ENCODE results near the gene RALGAPA2.
A peak's percentile ranks its signal among the peaks of the same experiment; 100 is the strongest.

The RALGAPA2 gene

GRCh38 chr20:20409331-20409730 lies 303.1 kb downstream of the RALGAPA2 start:
- no peaks in the 10 kb centered on the region for H3F3A ChIP-seq (ENCODE audit: insufficient read depth, low read length)
- no peaks in the 10 kb centered on the region for H3K9me2 ChIP-seq (ENCODE audit: low read depth, low read length)
- no peak overlapping the region for H3K4me2 ChIP-seq (ENCODE audit: low read length)
- no peaks in the 10 kb centered on the region for H3K4me1 ChIP-seq (ENCODE audit: insufficient read depth, low read length, severe bottlenecking)
- no peak overlapping the region for H2AFZ ChIP-seq (ENCODE audit: low read length)
- H3K9me3 ChIP-seq (ENCODE audit: low read length) = no peaks in the 10 kb centered on the region
- no peaks in the 10 kb centered on the region for H4K20me1 ChIP-seq (ENCODE audit: insufficient read depth, low read length)
- no peaks in the 10 kb centered on the region for H3K36me3 ChIP-seq (ENCODE audit: insufficient read depth, low read length)
- H3K79me2 ChIP-seq (ENCODE audit: insufficient read depth, low read length) = no peaks in the 10 kb centered on the region
- no peak for TF ChIP-seq CTCF (IDR thresholded peaks at IDR 0.05; ENCODE audit: low read length)
- TF ChIP-seq EZH2 (IDR thresholded peaks at IDR 0.05; ENCODE audit: borderline replicate concordance, low read length) = no peak
- H3K27me3 ChIP-seq (ENCODE audit: insufficient read depth, low read length) = no peaks in the 10 kb centered on the region
- no peak overlapping the region for H3K4me3 ChIP-seq (ENCODE audit: low read depth, low read length, poor library complexity, severe bottlenecking)
- H3K27ac ChIP-seq (ENCODE audit: low read depth, low read length, poor library complexity, severe bottlenecking) = no peak overlapping the region
- H3K9ac ChIP-seq (ENCODE audit: low read length) = no peak overlapping the region

- H3K79me2 ChIP-seq (ENCODE audit: insufficient read depth, low read length) = no peaks in the 10 kb centered on the region
- no peaks in the 10 kb centered on the region for H3K9me3 ChIP-seq (ENCODE audit: low read length)
- H3K27me3 ChIP-seq (ENCODE audit: insufficient read depth, low read length) = no peaks in the 10 kb centered on the region
- H3K9me2 ChIP-seq (ENCODE audit: low read depth, low read length) = no peaks in the 10 kb centered on the region
- no peak overlapping the region for H3K4me3 ChIP-seq (ENCODE audit: low read depth, low read length, poor library complexity, severe bottlenecking)
- H3K27ac ChIP-seq (ENCODE audit: low read depth, low read length, poor library complexity, severe bottlenecking) = no peak overlapping the region
- H3K36me3 ChIP-seq (ENCODE audit: insufficient read depth, low read length) = no peaks in the 10 kb centered on the region
- H2AFZ ChIP-seq (ENCODE audit: low read length) = no peak overlapping the region
- no peaks in the 10 kb centered on the region for H3K4me1 ChIP-seq (ENCODE audit: insufficient read depth, low read length, severe bottlenecking)
- H3K9ac ChIP-seq (ENCODE audit: low read length) = no peak overlapping the region
- peak; percentile 40 for TF ChIP-seq CTCF (IDR thresholded peaks at IDR 0.05; ENCODE audit: low read length)
- TF ChIP-seq EZH2 (IDR thresholded peaks at IDR 0.05; ENCODE audit: borderline replicate concordance, low read length) = no peak
- no peak overlapping the region for H3K4me2 ChIP-seq (ENCODE audit: low read length)
- no peaks in the 10 kb centered on the region for H3F3A ChIP-seq (ENCODE audit: insufficient read depth, low read length)
- H4K20me1 ChIP-seq (ENCODE audit: insufficient read depth, low read length) = no peaks in the 10 kb centered on the region
These were observed 304.3 kb downstream of the RALGAPA2 start for GRCh38 chr20:20407891-20408805.

- H3K27me3 ChIP-seq (ENCODE audit: insufficient read depth, low read length) = no peaks in the 10 kb centered on the region
- no peak overlapping the region for H3K4me2 ChIP-seq (ENCODE audit: low read length)
- no peaks in the 10 kb centered on the region for H3K4me1 ChIP-seq (ENCODE audit: insufficient read depth, low read length, severe bottlenecking)
- no peaks in the 10 kb centered on the region for H3K36me3 ChIP-seq (ENCODE audit: insufficient read depth, low read length)
- no peaks in the 10 kb centered on the region for H3F3A ChIP-seq (ENCODE audit: insufficient read depth, low read length)
- H3K27ac ChIP-seq (ENCODE audit: low read depth, low read length, poor library complexity, severe bottlenecking) = no peak overlapping the region
- H3K4me3 ChIP-seq (ENCODE audit: low read depth, low read length, poor library complexity, severe bottlenecking) = no peak overlapping the region
- TF ChIP-seq CTCF (IDR thresholded peaks at IDR 0.05; ENCODE audit: low read length) (no peak), EZH2 (IDR thresholded peaks at IDR 0.05; ENCODE audit: borderline replicate concordance, low read length) (no peak)
- no peak overlapping the region for H2AFZ ChIP-seq (ENCODE audit: low read length)
- H3K9me3 ChIP-seq (ENCODE audit: low read length) = no peaks in the 10 kb centered on the region
- H3K9ac ChIP-seq (ENCODE audit: low read length) = no peak overlapping the region
- H3K79me2 ChIP-seq (ENCODE audit: insufficient read depth, low read length) = no peaks in the 10 kb centered on the region
- no peaks in the 10 kb centered on the region for H3K9me2 ChIP-seq (ENCODE audit: low read depth, low read length)
- H4K20me1 ChIP-seq (ENCODE audit: insufficient read depth, low read length) = no peaks in the 10 kb centered on the region
These were observed 306.1 kb downstream of the RALGAPA2 start for GRCh38 chr20:20406306-20406705.

Measured in OCI-LY1 (cell line).